NCI-H146 (cell line): ENCODE data around the gene TSPAN18.
A peak's percentile ranks its signal among the peaks of the same experiment; 100 is the strongest.

ENCODE experiments used
- DNase-seq: peaks from one replicate; lab custom pipeline; 2025; lab: John Stamatoyannopoulos, UW

The TSPAN18 gene

DNA sequence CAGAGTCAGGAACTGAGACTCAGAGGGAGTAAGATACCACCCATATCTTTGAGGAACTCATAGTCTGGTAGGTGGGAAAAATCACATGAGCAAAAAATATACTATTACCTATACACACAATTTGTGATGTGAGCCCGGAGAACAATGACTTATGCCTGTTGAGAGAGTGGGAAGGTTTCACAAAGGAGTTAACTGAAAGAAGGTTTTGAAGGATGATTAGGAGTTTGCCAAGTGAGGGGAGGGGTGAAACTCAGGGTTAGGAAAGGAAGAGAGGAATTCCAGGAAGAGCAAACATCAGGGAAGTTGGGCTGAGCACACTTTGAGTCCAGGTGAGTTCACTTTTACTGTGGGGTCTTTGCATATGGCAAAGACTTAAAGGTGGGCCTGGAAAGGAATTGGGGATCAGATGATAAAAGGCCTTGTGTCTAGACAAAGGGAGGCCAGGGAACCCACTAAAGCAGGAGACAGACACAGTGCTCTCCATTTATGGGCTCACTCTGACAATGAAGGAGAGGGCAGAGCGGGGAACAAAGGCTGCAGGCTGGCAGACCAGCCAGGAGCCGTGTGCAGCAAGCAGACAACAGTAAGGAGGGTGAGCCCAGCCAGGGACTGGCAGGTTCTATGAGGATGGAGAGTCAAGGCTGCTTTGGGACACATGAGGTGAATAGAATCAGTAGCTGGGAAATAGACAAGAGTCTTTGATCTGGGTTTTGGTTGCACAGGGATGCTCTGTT, 33.1 kb downstream of the TSPAN18 start:
- DNase-seq: no peak

DNA sequence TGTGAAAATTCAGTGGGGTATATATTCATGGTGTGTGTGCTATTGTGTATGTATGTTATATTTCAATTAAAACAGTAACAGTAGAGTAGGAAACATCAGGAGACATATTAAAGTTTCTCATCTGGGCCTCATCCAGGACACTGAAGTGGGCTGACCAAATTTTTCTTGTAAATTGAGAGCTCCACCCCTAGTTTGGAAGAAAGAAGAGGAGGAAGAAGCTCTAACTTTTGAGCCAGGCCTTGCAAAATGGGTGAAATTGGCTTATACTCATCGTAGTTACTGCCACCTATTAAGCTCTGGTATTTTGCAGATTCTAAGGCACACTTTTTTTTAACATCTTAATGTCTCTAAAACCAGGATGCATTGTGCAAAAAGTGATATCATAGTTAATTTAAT, 33.7 kb downstream of the TSPAN18 start:
- no peak for DNase-seq

DNA sequence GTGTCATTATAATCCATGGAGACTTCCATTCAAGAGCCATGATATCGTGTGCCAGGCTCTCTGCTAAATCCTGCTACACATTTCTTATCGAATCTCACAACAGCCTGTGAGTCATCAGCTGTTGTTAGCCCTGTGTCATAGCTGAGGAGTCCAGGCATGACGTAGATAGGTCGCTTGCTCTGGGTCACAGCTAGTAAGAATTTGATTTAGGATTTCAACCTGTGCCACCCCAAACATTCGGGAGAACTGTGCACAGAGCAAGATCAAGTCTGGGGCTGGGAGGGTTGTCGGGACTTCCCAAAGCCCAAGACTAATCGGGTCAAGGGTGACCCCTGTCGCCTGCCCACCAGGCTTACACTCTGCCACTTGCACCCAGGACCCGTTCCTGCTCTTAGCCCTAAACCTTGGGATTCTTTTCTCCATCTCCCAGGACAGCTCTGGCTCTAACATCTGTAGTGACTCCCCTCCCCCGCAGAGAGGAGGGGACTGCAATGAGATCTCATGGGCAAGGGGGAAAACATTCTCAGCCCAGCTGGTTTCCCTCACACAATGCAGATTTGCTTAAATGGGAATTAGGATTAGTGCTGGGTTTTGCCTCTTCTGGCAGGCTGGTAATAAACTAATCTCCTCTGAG, 34.3 kb downstream of the TSPAN18 start:
- DNase-seq: no peak

DNA sequence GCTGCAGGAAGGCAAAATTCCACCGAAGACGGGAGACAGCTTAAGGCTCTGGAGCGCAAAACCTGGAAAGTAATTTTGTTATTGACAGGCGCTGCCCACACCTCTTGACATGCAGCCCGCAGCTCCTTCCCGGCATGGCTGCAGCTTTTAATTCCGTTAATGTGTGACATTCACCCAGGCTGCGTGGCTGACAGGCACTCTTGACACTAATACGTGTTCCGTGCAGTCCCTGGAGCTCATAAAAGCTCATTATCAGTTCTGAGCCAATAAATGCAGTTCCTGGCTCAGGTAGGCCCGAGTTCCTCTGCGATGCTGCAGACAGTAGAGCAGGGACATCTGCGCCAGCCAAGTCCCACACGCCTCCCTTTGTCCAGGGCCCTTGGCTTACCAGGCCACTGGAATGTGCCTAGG, 34.8 kb downstream of the TSPAN18 start:
- no peak for DNase-seq

DNA sequence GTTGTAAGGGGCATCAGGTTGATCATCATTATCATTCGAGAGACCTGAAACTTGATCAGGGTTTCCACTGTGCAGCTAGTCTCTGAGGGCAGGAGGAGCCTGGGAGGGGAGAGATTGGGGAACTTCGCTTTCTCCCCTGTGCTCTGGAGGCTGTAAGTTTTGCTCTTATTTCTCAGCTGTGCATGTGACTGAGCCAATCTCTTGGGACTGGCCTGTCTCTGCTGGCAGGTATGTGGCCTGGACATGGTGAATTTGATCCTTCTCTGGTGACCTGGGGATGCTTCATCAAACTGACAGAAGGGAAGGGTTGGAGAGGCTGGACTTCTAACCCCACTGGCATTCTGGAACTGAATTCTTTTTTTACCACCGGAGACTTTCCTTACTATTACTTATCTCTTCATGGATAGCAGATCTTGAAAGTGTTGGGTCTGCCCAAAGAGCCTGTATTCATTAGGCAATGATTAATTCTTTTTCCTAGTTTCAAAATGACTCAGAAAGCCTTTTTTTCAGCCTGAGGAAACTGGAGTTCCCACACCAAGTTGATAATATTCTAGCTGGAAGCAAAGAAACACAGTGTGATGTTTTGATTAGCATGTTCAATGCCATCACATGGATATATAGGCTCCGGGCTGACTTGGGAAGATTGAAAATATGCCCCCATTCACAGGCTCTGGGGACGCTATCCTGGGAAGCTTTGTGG, 36.5 kb downstream of the TSPAN18 start:
- DNase-seq: no peak

DNA sequence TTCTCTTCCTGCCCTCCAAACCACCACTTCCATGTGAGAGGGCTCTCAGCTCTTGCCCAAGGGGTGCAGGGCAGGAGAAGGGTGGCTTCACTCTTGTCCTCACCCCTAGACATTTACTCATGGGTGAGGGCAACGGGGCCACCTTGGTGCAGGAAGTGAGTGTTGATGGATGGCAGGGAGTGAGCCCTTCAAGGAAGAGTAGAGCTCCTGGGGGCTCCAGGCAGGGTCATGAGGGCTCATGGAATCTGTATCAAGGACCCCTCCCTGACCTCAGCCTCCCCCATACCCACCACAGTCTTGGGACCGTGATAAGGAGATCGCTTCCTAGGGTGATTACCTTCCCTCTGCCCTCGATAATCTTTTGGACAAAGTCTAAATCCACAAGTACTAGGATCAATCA, 37.8 kb downstream of the TSPAN18 start:
- no peak for DNase-seq

DNA sequence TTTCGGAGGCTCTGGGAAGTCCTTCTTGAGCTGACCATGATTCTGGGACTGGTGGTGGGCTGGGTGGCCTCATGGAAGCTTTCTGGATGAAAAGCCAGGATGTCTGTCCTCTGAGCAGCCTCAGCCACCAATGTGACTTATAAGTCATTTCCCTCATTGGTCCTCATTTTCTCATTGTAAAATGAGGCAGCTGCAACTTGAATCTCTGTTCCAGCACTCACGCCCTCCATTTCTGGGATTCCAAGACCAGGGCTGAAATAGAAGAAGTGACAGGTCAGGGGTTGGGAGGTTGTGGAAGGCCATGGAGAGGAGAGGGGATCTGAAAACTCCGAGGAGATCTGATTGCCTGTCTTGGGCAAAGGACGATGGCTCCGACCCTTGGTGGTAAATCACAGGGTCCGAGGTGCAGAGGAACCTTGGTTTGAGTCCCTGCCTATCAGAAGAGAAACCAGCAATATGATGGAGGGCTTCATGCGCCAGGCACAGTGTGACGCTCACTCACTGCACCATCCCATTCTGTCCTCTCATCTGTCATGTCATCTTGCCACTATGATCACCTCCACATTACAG, 38.3 kb downstream of the TSPAN18 start:
- no peak for DNase-seq

DNA sequence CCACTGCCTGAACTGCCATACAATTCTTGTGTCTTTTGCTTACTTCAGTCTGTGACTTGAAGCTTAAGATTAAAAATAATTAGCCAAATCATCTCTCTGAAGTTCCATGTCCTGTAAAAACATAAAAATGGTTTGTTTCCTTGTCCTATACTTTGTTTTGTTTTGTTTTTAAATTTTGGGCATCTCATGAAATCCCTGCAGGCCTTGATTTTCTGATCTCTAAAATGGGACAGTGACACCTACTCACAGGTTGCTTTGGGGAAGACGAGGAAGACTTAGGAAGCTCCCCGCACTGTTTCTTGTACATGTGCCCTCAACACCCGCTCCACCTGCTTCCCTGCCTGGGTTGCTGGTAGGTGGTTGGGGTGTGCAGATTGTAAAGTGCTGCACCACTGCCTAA, 38.9 kb downstream of the TSPAN18 start:
- no peak for DNase-seq

DNA sequence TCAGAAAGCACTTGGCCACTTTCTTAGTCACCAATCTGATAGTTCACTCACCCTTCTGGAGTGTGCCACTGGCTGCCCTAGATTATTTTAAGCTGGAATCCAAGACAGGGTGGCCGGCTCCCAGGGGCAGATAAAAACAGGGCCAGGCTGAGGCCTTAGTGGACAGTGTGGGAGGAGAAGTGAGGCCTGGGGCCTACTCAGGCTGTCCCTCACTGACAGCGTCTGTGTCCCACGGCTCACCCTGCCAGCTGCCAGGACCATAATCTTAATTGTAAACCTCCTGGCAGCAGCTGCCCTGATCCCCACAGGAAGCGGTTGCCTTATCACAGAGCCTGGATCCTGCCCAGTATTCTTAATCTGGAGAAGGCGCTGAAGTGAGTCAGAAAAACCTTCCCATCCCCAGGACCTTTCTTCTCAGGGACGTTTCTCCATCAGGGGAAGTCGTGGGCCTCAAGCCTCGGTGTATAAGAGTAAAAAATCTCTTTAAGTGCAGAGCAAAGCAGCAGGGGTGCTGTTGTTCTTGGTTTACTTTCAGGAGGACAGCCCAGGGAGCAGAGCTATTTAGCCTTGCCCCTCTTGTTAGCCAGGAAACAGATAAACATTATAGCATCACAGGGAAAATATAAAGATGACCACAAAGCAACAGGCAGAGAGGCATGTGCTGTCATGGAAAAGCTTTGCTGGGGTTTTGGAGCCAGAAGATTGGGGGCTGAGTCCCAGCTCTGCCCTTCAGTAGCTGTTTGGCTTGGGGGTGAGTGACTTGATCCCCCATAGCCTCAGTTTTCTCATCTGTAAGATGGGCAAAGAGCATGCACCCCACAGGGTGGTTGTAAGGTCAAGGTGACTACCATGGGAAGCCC, 39.6 kb downstream of the TSPAN18 start:
- DNase-seq: no peak

DNA sequence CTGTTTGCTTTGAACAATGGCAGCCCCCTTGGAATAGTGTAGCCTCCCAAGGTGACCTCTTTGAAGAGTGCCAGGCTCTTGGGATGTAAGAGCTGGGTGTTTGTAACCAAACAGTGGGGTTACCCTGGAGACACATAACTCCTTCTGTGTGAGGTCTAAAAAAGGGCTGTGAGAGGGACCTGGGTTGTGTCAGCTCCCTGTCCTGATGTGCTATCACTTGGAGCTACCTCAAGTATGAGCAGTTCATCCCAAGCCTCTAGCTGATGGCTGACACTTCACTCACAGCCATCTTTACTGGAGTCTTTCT, 40.2 kb downstream of the TSPAN18 start:
- DNase-seq: no peak

DNA sequence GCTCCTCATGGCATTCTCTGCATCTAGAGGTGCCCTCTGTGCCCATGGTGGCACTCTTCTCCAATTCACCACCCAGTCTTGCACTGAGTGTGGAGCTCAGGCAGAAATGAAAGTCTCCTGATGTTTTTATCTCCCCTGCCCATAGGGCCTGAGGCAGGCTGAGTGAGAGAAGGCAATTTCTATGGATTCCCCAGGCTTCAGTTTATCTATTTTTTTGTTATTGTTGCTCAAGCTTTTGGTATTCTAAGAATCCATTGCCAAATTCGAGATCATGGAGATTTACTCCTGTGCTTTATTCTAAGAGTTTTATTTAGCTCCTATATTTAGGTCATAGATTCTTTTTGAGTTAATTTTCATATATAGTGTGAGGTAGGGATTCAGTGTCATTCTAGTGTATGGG, 40.7 kb downstream of the TSPAN18 start:
- no peak for DNase-seq

DNA sequence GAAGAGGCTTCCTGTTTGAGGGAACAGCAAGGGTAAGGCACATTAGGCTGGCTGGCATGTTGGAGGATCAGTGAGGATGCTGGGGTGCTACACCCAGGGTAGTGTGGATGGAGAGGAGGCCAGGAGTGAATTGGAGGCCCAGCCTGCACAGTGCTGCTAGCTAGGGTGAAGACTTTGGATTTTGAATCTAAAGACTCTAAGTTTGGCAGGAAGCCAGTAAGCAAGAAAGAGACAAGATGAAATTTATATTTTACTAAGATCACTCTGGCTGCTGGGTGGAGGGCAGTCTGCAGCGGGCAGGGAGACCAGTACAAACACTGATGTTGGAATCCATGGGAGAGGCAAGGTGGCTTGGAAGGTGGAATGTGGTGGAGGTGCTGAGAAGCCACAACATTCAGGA, 43.6 kb downstream of the TSPAN18 start:
- DNase-seq: no peak

DNA sequence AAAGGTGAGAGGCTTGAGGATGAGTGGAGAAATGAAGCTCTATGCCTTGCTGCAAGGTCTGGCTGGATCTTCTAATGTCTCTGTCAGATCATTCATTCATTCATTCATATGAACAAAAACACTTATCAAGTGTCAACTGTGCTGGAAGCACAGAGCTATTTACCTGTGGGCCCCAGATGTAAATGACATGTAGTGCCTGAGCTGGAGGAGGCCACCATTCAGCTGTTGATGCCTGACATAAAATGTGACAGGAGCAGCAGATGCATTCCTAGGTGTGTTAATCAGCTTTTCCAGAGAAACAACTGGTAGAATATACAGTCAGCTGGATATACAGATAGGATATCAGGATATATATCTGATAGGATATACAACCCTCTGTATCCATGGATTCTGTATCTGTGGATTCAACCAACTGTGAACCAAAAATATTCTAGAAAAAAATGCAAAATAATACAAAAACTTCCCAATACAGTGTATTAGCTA, 44.5 kb downstream of the TSPAN18 start:
- DNase-seq: no peak

DNA sequence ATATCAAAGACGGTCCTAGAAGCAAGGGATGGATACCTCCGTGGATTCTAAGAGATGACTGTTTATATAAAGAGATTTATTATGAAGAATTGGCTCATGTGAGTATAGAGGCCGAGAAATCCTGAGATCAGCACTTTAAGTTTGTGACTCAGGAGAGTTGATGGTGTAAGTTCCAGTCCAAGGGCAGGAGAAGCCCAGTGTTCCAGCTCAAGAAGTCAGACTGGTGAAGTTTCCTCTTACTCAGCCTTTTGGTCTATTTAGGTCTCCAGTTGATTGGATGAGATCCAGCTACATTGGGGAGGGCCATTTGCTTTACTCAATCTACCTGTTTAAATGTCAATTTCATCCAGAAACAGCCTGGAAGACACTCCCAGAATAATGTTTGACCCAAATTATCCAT, 45.1 kb downstream of the TSPAN18 start:
- DNase-seq: no peak

DNA sequence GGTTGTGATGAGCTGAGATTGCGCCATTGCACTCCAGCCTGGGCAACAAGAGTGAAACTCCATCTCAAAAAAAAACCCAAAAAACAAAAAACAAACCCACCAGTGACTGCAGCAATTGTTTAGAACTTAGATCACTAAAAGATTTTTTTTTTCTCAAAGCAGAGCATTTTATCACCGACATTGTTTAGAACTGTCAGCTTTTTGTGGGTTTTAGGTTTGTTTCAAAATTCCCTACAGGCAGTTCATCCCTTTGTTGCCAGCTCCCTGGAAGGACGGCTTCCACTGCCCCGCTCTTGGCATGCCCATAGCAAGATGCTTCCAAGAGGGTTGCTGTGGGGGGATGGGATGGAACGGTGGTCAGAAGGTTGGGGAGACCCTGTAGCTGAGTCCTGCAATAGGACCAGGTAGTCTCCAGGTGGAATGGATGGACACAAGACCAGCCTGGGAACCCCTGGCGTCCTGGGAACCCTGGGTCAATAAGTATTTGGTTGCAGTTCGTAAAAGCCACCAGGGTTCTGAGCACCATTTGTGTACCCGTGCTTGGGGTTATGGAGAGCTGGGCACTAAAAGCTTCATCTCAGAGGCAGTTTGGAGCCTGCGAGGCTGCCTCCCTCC, 46.7 kb downstream of the TSPAN18 start:
- DNase-seq: no peak

DNA sequence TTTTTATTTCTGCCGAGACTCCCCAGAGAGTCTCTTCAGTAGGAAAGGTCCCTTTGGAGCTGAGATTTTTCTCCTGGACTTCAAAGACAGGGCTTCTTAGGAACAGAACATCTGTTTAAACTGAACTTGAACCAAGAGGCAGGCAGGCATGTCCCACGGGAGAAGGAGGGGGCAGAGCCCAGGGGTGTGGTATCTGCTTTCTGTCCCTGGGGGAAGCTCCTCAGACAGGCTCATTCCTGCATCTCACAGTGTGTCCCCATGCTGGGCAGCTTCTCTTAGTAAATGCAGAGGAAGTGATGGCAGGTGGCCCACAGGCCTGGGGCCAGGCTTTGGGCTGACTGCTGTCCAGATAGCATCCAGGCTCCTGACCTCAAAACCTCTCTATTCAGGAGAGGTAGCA, 47.3 kb downstream of the TSPAN18 start:
- DNase-seq: no peak

DNA sequence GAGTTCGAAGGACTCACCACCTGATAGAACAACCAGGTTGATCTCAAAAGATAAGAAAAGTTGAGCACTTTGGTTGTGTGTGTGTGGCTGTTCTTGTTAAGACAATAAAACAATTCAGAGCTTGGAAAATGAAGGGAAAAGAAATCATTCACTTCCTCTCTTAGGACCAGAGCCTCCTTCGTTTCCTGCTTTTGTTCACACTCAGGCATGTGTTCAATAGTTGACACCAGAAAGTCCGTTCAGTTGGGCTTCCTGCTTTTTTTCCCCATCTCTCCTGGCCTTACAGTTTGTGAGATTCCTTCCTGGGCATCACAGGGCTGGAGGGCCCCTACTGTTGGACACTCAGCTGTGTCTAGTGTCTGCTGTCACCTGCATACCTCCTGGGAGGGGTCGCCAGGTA, 48.0 kb downstream of the TSPAN18 start:
- DNase-seq: no peak

DNA sequence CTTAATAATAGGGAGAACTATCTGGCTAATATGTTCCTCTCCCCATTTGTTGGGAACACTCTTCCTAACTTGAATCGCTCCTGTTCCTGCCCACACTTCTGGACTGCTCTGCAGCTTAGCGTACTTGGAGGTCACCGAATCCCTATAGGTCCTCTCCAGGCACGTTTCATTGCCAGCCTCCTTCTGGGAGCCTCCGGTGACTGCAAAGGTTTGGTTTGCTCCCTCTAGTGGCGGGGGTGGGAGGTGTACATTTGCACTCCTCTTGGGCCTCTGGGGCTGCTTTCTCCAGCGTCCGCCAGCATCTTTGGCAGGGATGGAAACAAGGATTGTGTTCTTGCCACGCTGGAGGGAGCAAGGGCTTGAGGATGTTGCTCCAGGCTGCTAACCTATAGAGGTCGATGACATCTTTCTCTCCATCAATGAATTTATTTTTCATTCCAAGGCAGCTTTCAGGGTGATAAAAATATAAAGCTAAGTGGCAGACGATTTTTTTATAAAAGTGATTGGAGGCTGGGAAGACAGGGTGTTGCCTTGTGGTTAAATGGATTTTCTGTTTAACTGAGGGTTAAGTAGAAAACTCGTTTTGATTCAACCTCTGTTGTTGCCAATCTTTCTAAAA, 48.7 kb downstream of the TSPAN18 start:
- DNase-seq: peak; percentile 39

DNA sequence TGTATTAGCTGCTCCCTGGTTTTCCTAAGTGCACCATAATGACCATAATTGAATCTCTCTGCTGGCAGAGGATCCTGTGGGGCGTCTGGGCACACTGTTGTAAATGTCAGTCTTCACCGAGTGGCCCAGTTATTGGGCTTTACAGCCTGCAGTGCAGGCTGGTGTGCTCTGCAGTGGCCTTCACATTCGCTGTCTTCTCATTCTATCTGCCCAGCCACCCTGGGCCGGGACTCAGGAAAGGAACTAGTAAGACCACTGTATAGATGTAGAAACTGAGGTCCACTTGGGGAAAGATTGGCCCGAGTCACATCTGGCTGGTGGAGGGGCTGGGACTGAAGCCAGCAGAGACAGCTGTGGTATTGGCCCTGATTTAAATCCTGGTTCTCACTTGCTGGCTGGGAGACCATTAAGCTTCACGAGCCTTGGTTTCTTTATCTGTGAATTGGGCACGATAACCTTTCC, 49.3 kb downstream of the TSPAN18 start:
- no peak for DNase-seq

DNA sequence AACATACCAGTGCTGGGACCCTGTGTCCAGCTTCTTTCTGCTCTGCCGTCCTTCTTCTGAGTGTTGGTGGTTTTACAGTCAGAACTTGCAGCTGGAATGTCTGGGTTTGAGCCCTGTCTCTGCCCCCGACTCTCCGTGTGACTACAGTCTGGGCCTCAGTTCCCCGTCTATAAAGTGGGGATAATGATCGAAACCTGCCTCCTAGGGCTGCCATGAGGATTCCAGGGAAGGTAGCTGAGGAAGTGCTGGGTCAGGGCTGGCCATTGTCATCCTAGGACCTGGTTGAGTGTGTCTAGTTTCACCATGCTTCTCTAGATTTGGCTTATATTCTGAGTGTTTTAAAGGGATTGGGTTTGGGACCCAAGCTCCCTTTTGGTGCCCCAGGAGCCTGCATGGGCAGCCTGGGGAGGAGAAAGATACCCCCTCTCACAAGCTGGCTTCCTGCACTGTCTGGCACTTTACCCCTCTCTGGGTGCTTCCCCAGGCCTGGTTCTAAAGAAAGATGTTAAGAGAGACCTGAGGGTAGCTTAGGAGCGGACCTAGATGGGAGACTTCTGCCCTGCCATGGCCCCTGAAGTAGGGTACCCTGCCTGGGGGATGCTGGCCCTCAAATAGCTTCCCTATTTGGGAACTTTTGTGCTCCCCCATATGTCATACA, 49.9 kb downstream of the TSPAN18 start:
- DNase-seq: no peak
